HG03064 (cell line): ENCODE measurements around the gene PARD6B.
"Not testable (repeated sequence)": the region's sequence is repeated elsewhere in the genome, so short reads cannot be mapped to it uniquely, and the experiment has no call there.

Experiments
- ATAC-seq: cut with Tn5 transposase; IDR thresholded peaks from one replicate; pipeline ENCODE4 v1.9.1; 2021; ENCODE audit warnings: low read depth; ENCODE audit not compliant: unreplicated experiment

The PARD6B gene

DNA sequence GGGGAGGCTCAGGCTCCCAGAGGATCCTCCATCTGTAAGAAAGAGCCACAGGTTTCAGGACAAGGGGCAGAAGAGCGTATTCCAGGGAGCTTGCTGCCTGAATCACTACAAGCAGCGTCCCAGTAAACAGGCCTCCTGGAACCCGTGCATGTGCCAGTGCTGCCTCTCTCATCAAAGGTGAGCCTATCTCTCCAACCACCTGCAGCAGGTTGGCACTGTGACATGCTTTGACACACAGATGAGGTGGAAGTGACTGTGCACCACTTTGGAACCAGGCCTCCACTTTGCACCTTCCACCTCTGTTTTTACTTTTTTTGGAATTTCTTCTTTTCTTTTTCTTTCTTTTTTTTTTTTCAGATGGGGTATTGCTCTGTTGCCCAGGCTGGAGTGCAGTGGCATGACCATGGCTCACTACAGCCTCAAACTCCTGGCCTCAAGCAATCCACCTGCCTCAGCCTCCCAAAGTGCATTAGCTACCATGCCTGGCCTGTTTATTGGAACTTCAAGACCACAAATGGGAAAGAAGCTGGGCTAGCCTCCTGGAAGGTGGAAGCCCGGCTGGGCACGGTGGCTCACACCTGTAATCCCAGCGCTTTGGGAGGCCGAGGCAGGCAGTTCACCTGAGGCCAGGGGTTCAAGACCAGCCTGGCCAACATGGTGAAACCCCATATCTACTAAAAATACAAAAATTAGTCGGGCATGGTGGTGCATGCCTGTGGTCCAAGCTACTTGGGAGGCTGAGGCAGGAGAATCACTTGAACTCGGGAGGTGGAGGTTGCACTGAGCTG is 27.5 kb upstream of the PARD6B start:
- not testable (repeated sequence) for ATAC-seq

DNA sequence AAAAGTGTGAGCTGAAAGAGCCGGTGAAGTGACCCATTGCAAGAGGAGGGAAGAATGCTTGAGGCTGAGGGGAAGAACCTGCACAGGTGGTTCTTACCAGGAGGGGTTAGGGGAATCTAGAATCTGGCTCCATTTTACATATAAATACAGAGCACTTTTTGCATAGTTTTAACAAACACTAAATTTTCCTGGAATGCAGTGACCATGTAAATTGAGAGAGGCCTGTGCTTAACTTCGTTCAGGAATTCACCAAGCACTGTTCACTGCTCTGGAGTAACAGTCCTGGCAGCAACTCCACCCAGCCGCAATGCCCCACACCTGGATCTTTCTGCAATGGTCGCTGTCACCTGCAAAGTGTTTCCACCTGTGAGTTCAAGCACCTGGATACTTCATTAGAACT is 26.9 kb upstream of the PARD6B start:
- no peak for ATAC-seq

GRCh38 chr20:50704971-50705370 is 26.4 kb upstream of the PARD6B start:
- ATAC-seq: no peak

DNA sequence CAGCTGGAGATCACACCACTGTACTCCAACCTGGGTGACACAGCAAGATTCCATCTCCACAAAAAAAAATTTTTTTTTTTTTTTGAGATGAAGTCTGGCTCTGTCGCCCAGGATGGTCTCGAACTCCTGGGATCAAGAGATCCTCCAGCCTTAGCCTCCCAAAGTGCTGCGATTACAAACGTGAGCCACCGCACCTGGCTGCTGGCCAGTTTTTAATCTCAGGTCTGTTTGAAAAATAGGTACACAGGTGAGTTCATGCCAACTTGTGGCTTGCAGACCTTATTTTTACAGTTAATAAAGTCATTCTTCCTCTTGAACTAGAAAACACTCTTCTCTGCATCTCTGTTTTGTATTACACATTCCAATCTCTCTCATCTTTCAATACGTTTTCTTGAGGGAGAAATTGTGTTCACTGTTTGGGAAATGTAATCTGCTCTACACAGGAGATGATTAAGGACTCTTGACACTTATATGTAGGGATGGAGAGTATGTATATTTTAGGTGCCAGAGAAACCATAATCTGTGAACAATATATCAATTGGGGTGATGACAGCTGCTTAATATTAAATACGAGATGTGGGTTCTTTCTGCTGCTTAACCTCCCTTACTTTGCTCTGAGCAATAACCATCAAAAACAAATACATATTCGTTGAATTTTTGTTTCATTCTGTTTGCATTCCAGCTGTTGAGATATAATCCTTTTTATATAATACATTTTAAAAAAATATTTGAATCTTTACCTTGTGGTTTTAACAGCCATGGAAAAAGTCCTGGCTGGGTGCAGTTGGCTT is 22.3 kb upstream of the PARD6B start:
- ATAC-seq: no peak

- no peak for ATAC-seq
These were observed 21.8 kb upstream of the PARD6B start for GRCh38 chr20:50709636-50709973.

DNA sequence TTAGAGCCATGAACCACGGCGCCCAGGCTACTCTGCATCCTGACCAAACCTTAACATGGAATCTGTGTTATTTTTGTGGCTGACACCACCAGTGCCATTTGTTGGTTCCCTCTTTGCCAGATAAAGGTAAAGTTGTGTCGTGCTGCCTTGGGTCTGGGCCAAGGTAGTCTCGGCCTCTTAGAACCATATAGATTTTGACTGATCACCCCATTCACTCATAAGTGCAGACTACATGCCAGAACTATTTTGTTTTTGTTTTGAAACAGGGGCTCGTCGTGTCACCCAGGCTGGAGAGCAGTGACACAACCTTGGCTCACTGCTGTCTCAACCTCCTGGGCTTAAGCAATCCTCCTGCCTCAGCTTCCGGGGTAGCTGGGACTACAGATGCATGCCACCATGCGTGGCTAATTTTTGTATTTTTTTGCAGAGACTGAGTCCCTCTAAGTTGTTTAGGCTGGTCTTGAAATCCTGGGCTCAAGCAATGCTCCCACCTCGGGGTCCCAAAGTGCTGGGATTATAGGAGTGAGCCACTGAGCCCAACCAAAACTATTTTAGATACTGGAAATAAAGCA is 20.8 kb upstream of the PARD6B start:
- ATAC-seq: no peak

GRCh38 chr20:50711113-50711825 is 20.1 kb upstream of the PARD6B start:
- no peak for ATAC-seq

GRCh38 chr20:50712771-50713656 is 18.4 kb upstream of the PARD6B start:
- no peak for ATAC-seq

DNA sequence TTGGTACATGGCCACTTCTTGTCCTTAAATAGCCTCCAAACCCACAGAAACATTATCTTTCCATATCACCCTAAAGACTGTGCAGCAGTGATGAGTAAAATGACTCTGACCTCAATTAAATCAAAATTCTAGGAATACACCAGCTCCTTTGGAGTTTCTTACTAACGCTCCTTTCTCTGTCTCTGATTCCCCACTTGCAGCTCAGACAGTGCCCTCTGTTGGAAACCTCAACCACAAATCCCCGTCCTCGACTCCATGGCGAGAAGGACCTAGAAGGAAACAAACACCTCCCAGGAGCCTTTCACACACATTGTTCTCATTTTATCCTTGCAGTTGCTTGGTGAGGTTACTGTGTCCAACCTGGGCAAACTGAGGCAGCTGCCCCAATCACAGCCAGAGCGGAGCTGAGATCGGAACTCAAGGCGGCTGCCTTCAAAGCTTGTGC is 17.7 kb upstream of the PARD6B start:
- no peak for ATAC-seq

GRCh38 chr20:50714426-50714825 is 17.0 kb upstream of the PARD6B start:
- ATAC-seq: not testable (repeated sequence)

- no peak for ATAC-seq
These were observed 15.7 kb upstream of the PARD6B start for GRCh38 chr20:50715694-50716093.

GRCh38 chr20:50716518-50716917 is 14.9 kb upstream of the PARD6B start:
- no peak for ATAC-seq

DNA sequence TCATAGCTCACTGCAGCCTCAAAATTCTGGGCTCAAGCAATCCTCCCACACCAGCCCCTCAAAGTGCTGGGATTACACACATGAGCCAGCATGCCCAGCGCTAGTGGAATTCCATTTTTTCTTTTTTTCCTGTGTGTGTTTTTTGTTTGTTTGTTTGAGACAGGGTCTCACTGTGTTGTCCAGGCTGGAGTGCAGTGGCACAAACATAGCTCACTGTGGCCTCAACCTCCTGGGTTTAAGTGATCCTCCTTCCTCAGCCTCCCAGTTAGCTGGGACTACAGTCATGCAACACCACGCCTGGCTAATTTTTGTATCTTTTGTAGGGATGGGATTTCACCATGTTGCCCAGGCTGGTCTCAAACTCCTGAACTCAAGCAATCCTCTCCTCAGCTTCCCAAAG is 14.1 kb upstream of the PARD6B start:
- no peak for ATAC-seq

GRCh38 chr20:50717974-50718761 is 13.2 kb upstream of the PARD6B start:
- ATAC-seq: no peak

GRCh38 chr20:50719328-50719727 is 12.1 kb upstream of the PARD6B start:
- ATAC-seq: no peak

GRCh38 chr20:50720026-50720425 is 11.4 kb upstream of the PARD6B start:
- ATAC-seq: no peak

DNA sequence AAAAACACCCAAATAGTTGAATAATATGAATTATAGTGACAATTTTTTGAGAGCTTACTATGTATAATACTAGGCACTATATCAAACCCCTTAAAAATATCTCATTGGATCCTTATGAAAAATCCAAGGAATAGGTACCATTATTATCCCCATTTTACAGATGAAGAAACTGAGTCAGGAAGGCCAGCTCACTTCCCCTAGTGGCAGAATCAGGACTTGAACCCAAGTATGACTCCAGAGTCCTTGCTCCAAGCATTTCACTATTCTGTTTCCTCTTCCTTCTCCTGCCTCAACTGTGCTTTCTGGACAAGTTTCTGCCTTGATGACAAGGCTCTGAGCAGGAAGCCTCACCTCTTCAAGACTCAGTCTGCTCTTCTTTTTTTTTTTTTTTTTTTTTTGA is 10.8 kb upstream of the PARD6B start:
- ATAC-seq: no peak

DNA sequence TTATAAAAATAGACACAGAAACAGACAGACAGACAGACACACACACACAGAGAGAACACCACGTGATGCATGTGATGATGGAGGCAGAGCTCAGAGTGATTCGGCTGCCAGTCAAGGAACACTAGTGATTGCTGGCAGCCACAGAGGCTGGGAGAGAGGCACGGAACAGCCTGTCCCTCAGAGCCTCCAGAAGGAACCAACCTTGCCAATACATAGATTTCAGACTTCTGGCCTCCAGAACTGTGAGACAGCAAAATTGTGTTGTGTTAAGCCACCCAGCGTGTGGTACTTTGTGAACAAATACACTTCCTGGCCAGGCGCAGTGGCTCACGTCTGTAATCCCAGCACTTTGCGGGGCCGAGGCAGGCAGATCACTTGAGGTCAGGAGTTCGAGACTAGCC is 9.5 kb upstream of the PARD6B start:
- no peak for ATAC-seq

DNA sequence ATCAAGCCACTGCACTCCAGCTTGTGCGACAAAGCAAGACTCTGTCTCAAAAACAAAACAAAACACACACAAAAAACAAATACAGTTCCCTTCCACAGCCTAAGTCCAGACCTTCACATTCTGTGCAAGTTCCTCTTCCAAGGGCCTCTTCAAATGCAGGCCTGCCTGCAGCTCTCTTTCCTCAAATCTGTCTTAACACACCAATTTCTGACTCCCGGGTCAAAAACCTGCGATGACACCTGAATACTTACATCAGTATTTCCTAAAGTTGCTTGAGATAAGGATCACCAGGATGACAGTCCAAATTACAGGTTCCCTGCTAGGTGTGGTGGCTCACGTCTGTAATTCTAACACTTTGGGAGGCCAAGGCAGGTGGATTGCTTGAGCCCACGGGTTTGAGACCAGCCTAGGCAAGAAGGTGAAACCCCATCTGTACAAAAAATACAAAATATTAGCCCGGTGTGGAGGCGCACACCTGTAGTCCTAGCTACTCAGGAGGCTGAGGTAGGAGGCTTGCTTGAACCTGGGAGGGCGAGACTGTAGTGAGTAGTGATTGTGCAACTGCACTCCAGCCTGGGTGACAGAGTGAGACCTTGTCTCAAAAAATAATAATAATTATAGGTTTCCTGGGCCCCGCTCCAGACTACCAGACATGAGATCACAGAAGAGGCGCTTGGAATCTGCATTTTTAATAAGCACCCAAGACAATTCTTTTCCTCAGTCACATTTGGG is 8.8 kb upstream of the PARD6B start:
- no peak for ATAC-seq
